ENCODE measurements around the gene EFNA5. TPM values are rescaled to one million over a fixed set of nuclear protein-coding genes. Genes with fewer than 3 reads are reported as not detected.

EFNA5 gene
- total and polyA plus RNA-seq, 2 of the 13 experiments (the other 11 are each of a cell fraction or from before 2014, with no cell fraction given), result not detected

- TF ChIP-seq ZNF318 (CRISPR knock-in tag; IDR thresholded peaks at IDR 0.05) (no peak), ZFP41 (CRISPR knock-in tag; IDR thresholded peaks at IDR 0.05; ENCODE audit: borderline replicate concordance) (no peak), ZNF468 (CRISPR knock-in tag; IDR thresholded peaks at IDR 0.05) (no peak)
Observed at GRCh38 chr5:107661038-107661649, 9.6 kb downstream of the EFNA5 start (continued).

- intact Hi-C loops (cut with micrococcal nuclease; ENCODE audit: unreplicated experiment) (no loop called here), in situ Hi-C loops (cut with HindIII; ENCODE audit: extremely low pct_ligation_motif_present, low pct_unique_long_range_greater_than_20kb) (no loop called here)
- Histone ChIP-seq H4K20me1 (ENCODE audit: insufficient read depth, low read length) (no peaks in the 10 kb centered on the region), H3K4me3 (replicated peaks in 1 of 3; ENCODE audit: insufficient read depth in 1 of 3, low read depth in 2 of 3, low read length in 3 of 3) (no peak overlapping the region), H3K27ac (ENCODE audit: extremely low read length, insufficient read depth, low read length) (no peak overlapping the region), H2AFZ (ENCODE audit: low read length) (no peak overlapping the region), H3K27me3 (ENCODE audit: control insufficient read depth in 1 of 2, insufficient read depth in 2 of 2, low read length in 2 of 2) (no peaks in the 10 kb centered on the region), H3K9me3 (ENCODE audit: low read length) (no peaks in the 10 kb centered on the region), H3K4me2 (ENCODE audit: low read depth, low read length) (no peak overlapping the region), H3K36me3 (replicated peaks in 1 of 2; ENCODE audit: control insufficient read depth in 1 of 2, insufficient read depth in 2 of 2, low read length in 2 of 2) (no peaks in the 10 kb centered on the region), H3K79me2 (ENCODE audit: insufficient read depth, low read length) (no peaks in the 10 kb centered on the region), H3K4me1 (ENCODE audit: insufficient read depth, low read length) (no peaks in the 10 kb centered on the region), H3K9ac (ENCODE audit: insufficient read depth, low read depth, low read length) (no peak overlapping the region)
- ATAC-seq, result no peak
- no TSS peak for BruUV-seq (replicated peaks)
- under 1% methylated on average over 5 of the region's 5 CpGs for WGBS (ENCODE audit: low lambda C conversion rate)
- no peak for FAIRE-seq
- DNase-seq (ENCODE audit: low spot score), result no peak
- CTCF ChIA-PET (ENCODE audit: low intra/inter-chr PET ratio, low total read pairs), result no interaction called here
- POLR2A ChIA-PET, result no interaction called here
- TF ChIP-seq KMT2A (CRISPR knock-in tag; IDR thresholded peaks at IDR 0.05), result no peak
- TF ChIP-seq ZNF775 (CRISPR knock-in tag; IDR thresholded peaks at IDR 0.05; ENCODE audit: borderline replicate concordance), result no peak
- TF ChIP-seq ZNF709 (CRISPR knock-in tag; IDR thresholded peaks at IDR 0.05), result no peak
- TF ChIP-seq U2AF1 (optimal IDR thresholded peaks at IDR 0.05; ENCODE audit: low read depth, low read length), result no peak
- TF ChIP-seq ZNF496 (CRISPR knock-in tag; IDR thresholded peaks at IDR 0.05; ENCODE audit: insufficient replicate concordance), result no peak
- TF ChIP-seq ZNF572 (CRISPR knock-in tag; IDR thresholded peaks at IDR 0.05), result no peak
- TF ChIP-seq NFE2L1 (CRISPR knock-in tag; IDR thresholded peaks at IDR 0.05; ENCODE audit: borderline replicate concordance), result no peak
- TF ChIP-seq FUBP1 (CRISPR knock-in tag; IDR thresholded peaks at IDR 0.05; ENCODE audit: borderline replicate concordance), result no peak
- no peak for TF ChIP-seq ZNF629 (CRISPR knock-in tag; conservative IDR thresholded peaks at IDR 0.05)
- no peak for TF ChIP-seq ZNF205 (CRISPR knock-in tag; IDR thresholded peaks at IDR 0.05)
- TF ChIP-seq GPN1 (CRISPR knock-in tag; IDR thresholded peaks at IDR 0.05; ENCODE audit: borderline replicate concordance), result no peak
Observed at GRCh38 chr5:107658528-107658927, 12.2 kb downstream of the EFNA5 start.

All from HepG2 (cell line).